OCI-LY7 (cell line): ENCODE data around the gene PRAMEF33.
"Not testable (repeated sequence)": the region's sequence is repeated elsewhere in the genome, so short reads cannot be mapped to it uniquely, and the experiment has no call there.

ENCODE experiments used
- EZH2phosphoT487 ChIP-seq: fragments of 200-600 bp; sonication (generic); IDR thresholded peaks from 2 replicates; pipeline ENCODE4 v1.6.1; 2018; ENCODE audit warnings: low read depth, borderline replicate concordance, mild to moderate bottlenecking, mixed run types, antibody characterized with exemption, low read length, moderate library complexity, mixed read lengths
- TF ChIP-seq, protein P1 (sequence below): fragments of 200-600 bp; sonication (generic); conservative IDR thresholded peaks from 2 replicates; pipeline ENCODE4 v1.5.1; 2014; ENCODE audit warnings: mild to moderate bottlenecking, antibody characterized with exemption, low read length, moderate library complexity, mixed read lengths

DNA sequence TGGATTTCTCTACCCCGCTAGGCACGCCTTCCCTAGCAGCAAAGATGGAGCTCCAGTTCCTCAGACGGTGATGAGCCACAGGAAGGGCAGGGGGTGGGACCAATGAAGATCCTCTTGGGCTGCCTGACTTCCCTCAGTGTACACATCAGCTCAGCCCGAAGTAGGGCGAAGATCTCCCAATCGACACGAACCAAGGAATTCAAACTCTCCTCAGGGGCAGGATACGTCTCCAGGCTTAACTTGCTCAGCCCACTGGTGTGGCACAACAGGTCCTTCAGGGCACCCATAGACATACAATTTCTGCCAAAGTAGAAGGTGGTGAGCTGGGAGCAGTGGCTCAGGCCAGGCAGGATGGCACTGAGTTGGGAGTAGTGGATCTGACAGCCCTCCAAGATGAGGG is 39.2 kb downstream of the PRAMEF33 start:
- TF ChIP-seq, protein P1, sequence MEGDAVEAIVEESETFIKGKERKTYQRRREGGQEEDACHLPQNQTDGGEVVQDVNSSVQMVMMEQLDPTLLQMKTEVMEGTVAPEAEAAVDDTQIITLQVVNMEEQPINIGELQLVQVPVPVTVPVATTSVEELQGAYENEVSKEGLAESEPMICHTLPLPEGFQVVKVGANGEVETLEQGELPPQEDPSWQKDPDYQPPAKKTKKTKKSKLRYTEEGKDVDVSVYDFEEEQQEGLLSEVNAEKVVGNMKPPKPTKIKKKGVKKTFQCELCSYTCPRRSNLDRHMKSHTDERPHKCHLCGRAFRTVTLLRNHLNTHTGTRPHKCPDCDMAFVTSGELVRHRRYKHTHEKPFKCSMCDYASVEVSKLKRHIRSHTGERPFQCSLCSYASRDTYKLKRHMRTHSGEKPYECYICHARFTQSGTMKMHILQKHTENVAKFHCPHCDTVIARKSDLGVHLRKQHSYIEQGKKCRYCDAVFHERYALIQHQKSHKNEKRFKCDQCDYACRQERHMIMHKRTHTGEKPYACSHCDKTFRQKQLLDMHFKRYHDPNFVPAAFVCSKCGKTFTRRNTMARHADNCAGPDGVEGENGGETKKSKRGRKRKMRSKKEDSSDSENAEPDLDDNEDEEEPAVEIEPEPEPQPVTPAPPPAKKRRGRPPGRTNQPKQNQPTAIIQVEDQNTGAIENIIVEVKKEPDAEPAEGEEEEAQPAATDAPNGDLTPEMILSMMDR = not testable (repeated sequence)
- not testable (repeated sequence) for TF ChIP-seq EZH2phosphoT487
